Activated naive CD8-positive, alpha-beta T cell treated with anti-CD3 and anti-CD28 coated beads, Interleukin-2, amount 50 U/mL, for 24 hours (primary cell): ENCODE results near the gene PAH.
"Not testable (repeated sequence)": the region's sequence is repeated elsewhere in the genome, so short reads cannot be mapped to it uniquely, and the experiment has no call there.

ENCODE experiments used
- ATAC-seq: fragments of 150-1000 bp; cut with Tn5 transposase; one replicate; pipeline ENCODE4 v1.10.0; 2021
- DNase-seq: peaks from one replicate; pipeline ENCODE4 v3.0.0; 2021
- H3K27ac Mint-ChIP-seq: one replicate; pipeline ENCODE4 v1.8.0; 2021; ENCODE audit warnings: mild to moderate bottlenecking, mixed read lengths
- H3K27me3 Mint-ChIP-seq: one replicate; pipeline ENCODE4 v1.8.0; 2021; ENCODE audit warnings: mixed read lengths
- H3K36me3 Mint-ChIP-seq: one replicate; pipeline ENCODE4 v1.8.0; 2021; ENCODE audit warnings: low read depth, mixed read lengths
- H3K4me1 Mint-ChIP-seq: one replicate; pipeline ENCODE4 v1.8.0; 2021; ENCODE audit warnings: mixed read lengths
- H3K4me3 Mint-ChIP-seq: one replicate; pipeline ENCODE4 v1.8.0; 2021; ENCODE audit warnings: mild to moderate bottlenecking, moderate library complexity, mixed read lengths
- H3K9me3 Mint-ChIP-seq: one replicate; pipeline ENCODE4 v1.8.0; 2021; ENCODE audit warnings: mixed read lengths

PAH gene

DNA sequence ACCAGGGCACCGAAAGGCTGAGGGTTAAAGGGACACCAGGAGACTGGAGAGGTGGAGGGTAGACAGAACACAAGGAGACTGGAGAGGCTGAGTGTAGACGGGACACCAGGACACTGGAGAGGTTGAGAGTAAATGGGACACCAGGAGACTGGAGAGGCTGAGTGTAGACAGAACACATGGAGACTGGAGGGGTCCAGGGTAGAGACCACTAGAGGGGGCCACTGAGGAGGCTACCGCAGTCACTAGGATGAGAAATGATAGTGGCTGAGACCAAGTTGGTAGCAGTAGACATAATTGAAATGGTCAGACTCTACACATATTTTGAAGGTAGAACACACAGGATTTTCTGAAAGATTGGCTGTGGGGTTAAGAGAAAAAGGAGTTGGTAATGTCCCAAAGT is 68.2 kb downstream of the PAH start:
- DNase-seq (no peak), ATAC-seq (no peak)
- Mint-ChIP-seq H3K27ac (no peak overlapping the region), H3K27me3 (peaks cover 2% of the 10 kb centered on the region), H3K4me3 (no peak overlapping the region), H3K36me3 (no peaks in the 10 kb centered on the region), H3K9me3 (no peaks in the 10 kb centered on the region), H3K4me1 (no peaks in the 10 kb centered on the region)

DNA sequence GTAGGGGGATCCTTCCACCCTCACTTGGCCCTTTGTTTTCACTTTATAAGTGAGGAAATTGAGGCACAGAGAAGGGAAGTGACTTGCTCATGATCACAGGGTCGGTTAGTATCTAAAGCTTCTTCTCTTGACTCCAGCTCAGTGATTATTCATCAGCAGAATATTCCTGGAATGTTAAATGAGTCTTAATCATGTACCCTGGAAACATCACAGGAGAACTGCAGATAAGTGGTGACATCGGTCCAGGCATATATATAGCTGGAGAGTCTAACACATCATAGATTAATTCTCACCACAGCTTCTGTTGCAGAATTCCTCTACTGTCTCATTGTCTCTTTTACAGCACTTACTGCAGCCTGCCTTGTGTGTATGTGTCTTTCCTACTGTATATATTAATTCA is 69.9 kb downstream of the PAH start:
- Mint-ChIP-seq H3K9me3 (no peaks in the 10 kb centered on the region), H3K27ac (no peak overlapping the region), H3K27me3 (peaks cover 2% of the 10 kb centered on the region), H3K36me3 (no peaks in the 10 kb centered on the region), H3K4me3 (no peak overlapping the region), H3K4me1 (no peaks in the 10 kb centered on the region)
- ATAC-seq (no peak), DNase-seq (no peak)

DNA sequence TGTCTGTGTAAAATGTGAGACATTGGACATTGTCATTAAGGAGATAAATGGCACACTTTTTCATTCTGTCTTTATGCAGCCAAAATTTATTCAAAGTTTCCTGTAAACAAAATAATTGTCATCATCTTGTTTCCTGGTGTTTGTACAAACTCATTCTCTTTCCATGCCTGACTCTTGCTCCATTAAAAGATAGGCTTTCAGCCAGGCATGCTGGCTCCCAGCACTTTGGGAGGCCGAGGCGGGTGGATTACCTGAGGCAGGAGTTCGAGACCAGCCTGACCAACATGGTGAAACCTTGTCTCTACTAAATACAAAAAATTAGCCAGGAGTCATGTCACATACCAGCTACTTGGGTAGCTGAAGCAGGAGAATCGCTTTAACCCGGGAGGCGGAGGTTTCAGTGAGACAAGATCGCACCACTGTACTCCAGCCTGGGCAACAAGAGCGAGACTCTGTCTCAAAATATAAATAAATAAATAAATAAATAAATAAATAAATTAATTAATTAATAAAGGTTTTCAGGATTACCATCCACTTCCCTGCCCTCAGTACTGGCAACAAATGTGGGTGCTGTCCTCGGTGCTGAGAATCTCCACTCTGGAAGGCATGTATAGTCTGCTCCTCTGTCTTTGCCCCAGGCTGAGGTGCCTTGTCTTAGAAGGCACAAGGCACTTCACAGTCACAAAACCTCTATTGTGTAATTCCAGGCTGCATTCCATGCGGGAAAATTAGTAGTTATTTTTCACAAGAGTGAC is 83.2 kb downstream of the PAH start:
- H3K9me3 Mint-ChIP-seq = no peaks in the 10 kb centered on the region
- H3K4me3 Mint-ChIP-seq = no peak overlapping the region
- H3K4me1 Mint-ChIP-seq = no peaks in the 10 kb centered on the region

DNA sequence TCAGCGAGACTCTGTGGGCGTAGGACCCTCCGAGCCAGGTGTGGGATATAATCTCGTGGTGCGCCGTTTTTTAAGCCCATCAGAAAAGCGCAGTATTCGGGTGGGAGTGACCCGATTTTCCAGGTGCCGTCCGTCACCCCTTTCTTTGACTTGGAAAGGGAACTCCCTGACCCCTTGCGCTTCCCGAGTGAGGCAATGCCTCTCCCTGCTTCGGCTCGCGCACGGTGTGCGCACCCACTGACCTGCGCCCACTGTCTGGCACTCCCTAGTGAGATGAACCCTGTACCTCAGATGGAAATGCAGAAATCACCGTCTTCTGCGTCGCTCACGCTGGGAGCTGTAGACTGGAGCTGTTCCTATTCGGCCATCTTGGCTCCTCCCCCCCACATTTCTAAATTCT is 84.2 kb downstream of the PAH start:
- not testable (repeated sequence) for H3K36me3 Mint-ChIP-seq, H3K4me1 Mint-ChIP-seq, H3K9me3 Mint-ChIP-seq, ATAC-seq, DNase-seq, H3K27ac Mint-ChIP-seq, H3K4me3 Mint-ChIP-seq, H3K27me3 Mint-ChIP-seq

More for the DNA sequence above, 83.2 kb downstream of the PAH start:
- no peak for ATAC-seq
- H3K36me3 Mint-ChIP-seq = no peaks in the 10 kb centered on the region
- H3K27me3 Mint-ChIP-seq = no peaks in the 10 kb centered on the region
- no peak for DNase-seq
- H3K27ac Mint-ChIP-seq = no peak overlapping the region

DNA sequence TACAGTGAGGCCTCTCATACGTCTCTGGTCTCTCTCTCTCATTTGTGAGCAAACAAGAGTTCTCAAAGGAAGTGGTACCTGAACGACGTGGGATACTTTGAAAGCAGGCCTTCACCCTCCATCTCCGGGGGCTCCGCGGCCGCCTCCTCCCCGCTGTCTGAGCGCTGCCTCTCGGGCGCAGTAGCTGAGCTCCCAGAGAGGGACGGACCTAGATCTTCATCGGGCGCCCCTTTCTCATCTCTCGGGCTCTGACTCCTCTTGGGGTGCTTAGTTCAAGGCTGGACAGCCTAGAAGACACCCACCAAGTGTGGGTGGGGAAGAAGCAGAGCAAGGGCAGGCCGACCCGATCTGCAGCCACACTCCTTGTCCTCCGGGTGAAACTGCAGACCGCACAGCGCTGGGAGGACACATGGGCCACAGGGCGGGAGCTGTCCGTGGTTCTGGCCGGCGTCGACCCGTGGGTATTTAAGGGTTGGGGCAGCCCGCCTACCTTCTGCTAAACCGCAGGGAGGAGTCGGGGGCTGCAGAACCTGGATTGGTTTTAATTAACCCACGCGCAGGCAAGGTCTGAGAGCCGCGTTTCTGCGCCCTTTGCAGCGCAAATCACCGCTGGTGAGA is 92.7 kb downstream of the PAH start:
- DNase-seq (peak; percentile 4), ATAC-seq (no peak)
- peaks cover 2% of the 10 kb centered on the region for H3K4me1 Mint-ChIP-seq
- H3K27me3 Mint-ChIP-seq = peaks cover 24% of the 10 kb centered on the region
- no peaks in the 10 kb centered on the region for H3K36me3 Mint-ChIP-seq
- H3K4me3 Mint-ChIP-seq = no peak overlapping the region
- no peak overlapping the region for H3K27ac Mint-ChIP-seq
- H3K9me3 Mint-ChIP-seq = peaks cover 7% of the 10 kb centered on the region

DNA sequence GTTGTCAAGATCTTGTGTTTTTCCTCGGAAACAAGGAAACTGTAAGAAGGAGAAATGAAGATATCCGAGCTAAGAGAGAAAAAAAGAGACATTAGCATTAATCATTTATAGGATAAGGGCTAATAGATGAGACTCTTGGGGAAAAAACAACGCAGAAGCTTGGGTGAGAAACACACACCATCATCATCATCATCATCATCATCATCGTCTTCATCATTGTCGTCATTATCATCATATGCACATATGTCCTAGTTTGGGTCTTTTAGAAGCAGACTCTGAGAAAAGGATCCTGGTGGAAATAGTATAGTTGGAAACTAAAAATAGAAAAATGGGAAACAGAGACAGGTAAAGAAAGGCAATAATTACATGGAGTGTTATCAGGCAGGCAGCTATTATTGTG is 95.9 kb downstream of the PAH start:
- no peak overlapping the region for H3K4me3 Mint-ChIP-seq
- H3K9me3 Mint-ChIP-seq = peaks cover 5% of the 10 kb centered on the region
- peaks cover 2% of the 10 kb centered on the region for H3K4me1 Mint-ChIP-seq
- ATAC-seq = no peak
- H3K27ac Mint-ChIP-seq = no peak overlapping the region
- H3K36me3 Mint-ChIP-seq = no peaks in the 10 kb centered on the region
- no peak for DNase-seq
- H3K27me3 Mint-ChIP-seq = peaks cover 26% of the 10 kb centered on the region

DNA sequence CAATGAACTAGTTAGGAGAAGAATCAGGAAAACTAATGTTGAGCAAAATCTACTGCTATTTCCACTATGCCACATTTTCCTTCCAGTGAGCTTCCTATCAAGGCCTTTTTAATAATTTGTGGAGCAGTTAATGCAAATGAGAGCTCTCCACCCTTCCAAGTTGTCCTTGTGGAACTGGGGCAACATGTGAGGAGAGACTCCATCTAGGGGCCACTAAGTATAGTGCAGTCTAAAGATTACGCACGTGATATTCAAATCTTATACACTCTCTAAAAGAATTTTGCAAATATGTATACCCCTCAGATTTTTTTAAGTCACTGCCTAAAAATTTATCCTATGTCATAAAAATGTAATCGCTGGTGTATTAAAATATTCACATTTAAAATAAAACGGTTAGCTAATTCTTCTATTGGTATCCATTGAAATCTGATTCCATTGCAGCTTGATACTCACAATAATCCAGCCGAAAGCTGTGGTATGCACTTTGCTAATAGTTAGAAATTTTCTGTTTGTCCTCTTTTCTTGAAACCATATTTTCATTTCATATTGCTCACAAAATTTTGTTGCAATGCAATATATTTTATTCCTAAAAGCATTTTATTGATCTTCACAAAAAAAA is 100.1 kb downstream of the PAH start:
- Mint-ChIP-seq H3K36me3 (no peaks in the 10 kb centered on the region), H3K4me3 (no peak overlapping the region), H3K4me1 (no peaks in the 10 kb centered on the region), H3K27ac (no peak overlapping the region), H3K9me3 (no peaks in the 10 kb centered on the region), H3K27me3 (peaks cover 7% of the 10 kb centered on the region)
- ATAC-seq = no peak
- DNase-seq = no peak

DNA sequence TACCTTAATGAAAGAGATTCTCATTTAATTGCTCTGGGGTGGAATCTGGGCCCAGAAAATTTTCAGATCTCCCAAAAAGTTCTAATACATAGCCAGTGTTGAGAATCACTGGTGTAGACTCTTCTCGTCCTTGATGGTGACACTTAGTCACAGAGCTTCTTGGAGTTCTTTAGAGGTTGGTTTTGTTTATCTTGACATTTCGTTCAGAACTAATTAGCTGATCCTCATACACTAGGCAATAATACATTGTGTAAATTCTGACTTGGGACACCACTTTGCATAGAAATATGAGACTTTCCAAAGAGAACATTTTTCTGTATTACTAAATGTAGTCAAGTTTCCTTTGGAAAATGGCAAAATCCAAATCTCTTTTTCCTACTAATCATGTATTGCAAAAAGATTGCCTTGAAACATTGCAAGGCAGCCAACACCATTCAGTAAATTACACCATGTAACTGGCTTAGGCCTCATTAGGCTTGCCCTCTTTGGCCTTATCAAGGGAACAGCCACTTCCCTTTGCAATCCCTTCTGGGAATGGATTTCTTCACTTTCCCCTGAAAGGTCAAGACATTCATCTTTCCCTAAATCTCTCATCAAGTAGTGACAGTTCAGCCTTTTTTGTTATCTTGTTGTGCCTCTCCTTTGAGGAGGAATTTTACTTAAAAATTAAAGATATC is 102.2 kb downstream of the PAH start:
- H3K4me3 Mint-ChIP-seq = no peak overlapping the region
- no peak for DNase-seq
- no peak for ATAC-seq
- no peaks in the 10 kb centered on the region for H3K36me3 Mint-ChIP-seq
- H3K27me3 Mint-ChIP-seq = peaks cover 10% of the 10 kb centered on the region
- no peak overlapping the region for H3K27ac Mint-ChIP-seq
- no peaks in the 10 kb centered on the region for H3K9me3 Mint-ChIP-seq
- H3K4me1 Mint-ChIP-seq = no peaks in the 10 kb centered on the region

DNA sequence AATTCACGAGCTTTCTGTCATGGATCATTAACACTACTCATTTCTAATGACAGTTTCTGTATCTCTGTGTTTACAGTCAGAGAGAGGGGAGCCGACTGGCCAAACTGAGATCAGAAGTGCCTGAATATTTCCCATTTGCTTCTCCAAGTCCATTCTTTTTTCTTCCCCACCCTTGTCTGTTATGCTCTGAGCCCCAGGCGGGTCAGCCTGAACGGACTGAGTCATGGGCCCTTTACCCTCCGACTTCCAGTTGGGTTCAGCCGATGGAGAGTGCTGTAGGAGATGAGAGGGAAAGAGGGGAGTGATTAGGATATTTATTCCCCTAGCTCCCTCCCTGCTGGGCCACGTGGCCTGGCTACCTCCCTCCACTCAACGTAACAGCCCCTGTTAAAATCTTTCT is 104.7 kb downstream of the PAH start:
- H3K4me3 Mint-ChIP-seq = no peak overlapping the region
- no peaks in the 10 kb centered on the region for H3K36me3 Mint-ChIP-seq
- peaks cover 11% of the 10 kb centered on the region for H3K27me3 Mint-ChIP-seq
- DNase-seq (no peak), ATAC-seq (no peak)
- H3K27ac Mint-ChIP-seq = no peak overlapping the region
- no peaks in the 10 kb centered on the region for H3K4me1 Mint-ChIP-seq
- no peaks in the 10 kb centered on the region for H3K9me3 Mint-ChIP-seq

DNA sequence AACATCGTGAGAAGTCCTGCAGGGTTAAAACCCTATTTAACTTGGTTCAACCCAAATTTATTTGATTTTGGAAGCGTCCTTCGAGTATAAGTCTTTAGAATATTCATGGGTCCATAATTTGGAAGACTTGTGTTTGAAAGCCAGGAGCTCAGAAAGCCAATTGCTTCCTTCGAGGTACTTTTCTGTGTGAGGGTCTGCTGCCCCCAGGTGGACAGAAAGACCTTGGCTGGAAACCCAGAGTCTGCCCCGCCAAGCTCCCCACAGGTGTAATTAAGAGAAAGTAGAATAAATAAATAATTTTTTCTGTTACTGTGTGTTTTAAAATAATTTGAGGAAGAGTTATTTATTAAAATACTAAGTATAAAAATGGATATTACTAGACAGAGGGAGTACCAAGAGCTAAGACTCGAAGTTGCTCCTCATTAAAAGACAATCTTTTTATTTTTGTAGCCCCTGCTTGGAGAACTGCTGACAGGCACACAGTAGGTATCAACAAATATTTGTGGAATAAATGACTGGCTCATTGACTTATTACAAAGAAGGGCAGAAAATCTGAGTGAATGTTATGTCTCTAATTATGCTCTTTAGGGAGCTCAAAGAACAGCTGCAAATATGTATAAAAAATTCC is 105.8 kb downstream of the PAH start:
- H3K27ac Mint-ChIP-seq = no peak overlapping the region
- H3K4me1 Mint-ChIP-seq = no peaks in the 10 kb centered on the region
- H3K9me3 Mint-ChIP-seq = no peaks in the 10 kb centered on the region
- peaks cover 7% of the 10 kb centered on the region for H3K27me3 Mint-ChIP-seq
- DNase-seq = peak; percentile 6
- ATAC-seq = no peak
- no peak overlapping the region for H3K4me3 Mint-ChIP-seq
- H3K36me3 Mint-ChIP-seq = no peaks in the 10 kb centered on the region

DNA sequence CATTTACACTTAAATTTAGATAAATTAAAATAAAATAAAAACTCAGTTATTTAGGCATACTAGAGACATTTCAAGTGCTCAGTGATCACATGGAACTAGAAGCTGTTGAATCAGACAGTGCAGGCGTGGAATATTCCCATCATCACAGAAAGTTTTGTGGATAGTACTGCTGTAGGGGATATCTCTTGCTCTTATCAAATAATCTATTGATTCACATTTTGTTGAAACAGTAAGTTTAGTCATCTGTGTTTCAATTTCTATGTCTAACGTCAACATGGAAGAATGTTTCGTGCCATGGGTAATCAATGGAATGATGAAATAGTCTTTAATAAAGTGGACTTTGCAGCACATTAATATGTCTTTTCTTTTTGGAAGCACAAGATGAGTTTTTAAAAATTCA is 108.6 kb downstream of the PAH start:
- Mint-ChIP-seq H3K4me1 (no peaks in the 10 kb centered on the region), H3K36me3 (no peaks in the 10 kb centered on the region), H3K9me3 (no peaks in the 10 kb centered on the region), H3K27me3 (peaks cover 11% of the 10 kb centered on the region), H3K27ac (no peak overlapping the region), H3K4me3 (no peak overlapping the region)
- DNase-seq (no peak), ATAC-seq (no peak)

DNA sequence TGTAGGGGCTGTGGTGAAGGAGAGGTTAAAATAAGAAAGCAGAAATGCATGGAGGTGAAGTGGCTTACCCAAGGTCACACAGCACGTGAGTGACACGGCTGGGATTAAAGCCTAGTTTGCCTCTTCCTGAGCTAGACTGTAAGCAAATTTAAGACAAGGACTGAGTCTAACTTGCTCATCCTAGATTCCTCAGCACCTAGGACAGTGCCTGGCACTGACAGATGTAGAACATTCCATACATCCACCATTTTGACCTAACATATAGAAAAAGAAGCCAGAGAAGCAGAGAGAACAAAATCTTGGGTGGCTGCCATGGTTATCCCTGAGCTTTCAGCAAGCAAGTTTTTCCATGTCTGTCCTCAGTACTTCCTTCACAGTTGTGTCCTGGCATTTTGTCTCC is 110.5 kb downstream of the PAH start:
- DNase-seq (no peak), ATAC-seq (no peak)
- Mint-ChIP-seq H3K9me3 (no peaks in the 10 kb centered on the region), H3K4me1 (no peaks in the 10 kb centered on the region), H3K4me3 (no peak overlapping the region), H3K27me3 (peaks cover 7% of the 10 kb centered on the region), H3K27ac (no peak overlapping the region), H3K36me3 (no peaks in the 10 kb centered on the region)

DNA sequence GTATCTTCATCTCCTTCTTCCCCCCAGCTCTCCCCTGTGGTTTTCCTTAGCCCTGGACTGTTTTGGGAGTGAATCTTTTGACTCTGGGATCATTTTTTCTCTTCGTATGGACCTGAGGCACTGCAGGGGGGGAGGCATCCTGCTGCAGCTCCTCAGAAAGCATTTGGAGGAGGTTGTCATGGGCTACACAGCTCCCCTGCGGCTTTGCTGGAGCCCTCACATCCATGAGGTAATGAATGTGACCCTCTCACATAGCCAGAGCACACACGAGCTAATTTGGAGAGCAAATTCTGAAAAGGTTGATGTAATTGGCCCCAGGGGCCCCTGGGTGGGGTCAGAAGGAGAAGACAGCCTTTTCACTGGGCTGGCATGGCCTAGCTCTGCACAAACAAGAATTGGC is 110.9 kb downstream of the PAH start:
- DNase-seq (no peak), ATAC-seq (no peak)
- Mint-ChIP-seq H3K9me3 (no peaks in the 10 kb centered on the region), H3K27me3 (peaks cover 7% of the 10 kb centered on the region), H3K4me1 (no peaks in the 10 kb centered on the region), H3K27ac (no peak overlapping the region), H3K4me3 (no peak overlapping the region), H3K36me3 (no peaks in the 10 kb centered on the region)

DNA sequence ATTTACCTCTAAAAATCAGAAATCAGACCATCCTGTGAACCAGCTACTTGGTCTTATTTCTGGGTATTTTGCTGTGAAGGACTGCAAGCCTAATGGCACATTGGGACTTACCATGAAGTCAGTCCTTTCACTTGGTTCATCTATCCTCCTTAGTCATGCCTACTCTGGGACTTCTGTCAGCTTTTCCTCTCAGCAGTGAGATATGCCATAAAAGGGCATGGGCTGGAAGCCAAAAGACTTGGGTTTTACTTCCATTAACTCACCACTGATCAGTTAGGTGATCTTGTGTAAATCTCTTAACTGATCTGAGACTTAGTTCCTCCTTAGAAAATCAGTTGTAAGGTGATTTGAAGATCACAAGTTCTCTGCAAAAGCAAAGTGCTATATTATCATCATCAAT is 116.5 kb downstream of the PAH start:
- Mint-ChIP-seq H3K9me3 (no peaks in the 10 kb centered on the region), H3K27me3 (no peaks in the 10 kb centered on the region), H3K36me3 (no peaks in the 10 kb centered on the region), H3K4me3 (no peak overlapping the region), H3K27ac (no peak overlapping the region), H3K4me1 (no peaks in the 10 kb centered on the region)
- DNase-seq (no peak), ATAC-seq (no peak)
